ENCODE data around the gene BMP7. TPM values are rescaled to one million over a fixed set of nuclear protein-coding genes. Genes with fewer than 3 reads are reported as not detected.

Gene BMP7
- total RNA-seq, 4 donors from 2014 or later, result 4.6 to 7.1 (median 5.6) TPM

- no peak for DNase-seq (ENCODE audit: extremely low spot score)
- H3K27me3 ChIP-seq, result no peaks in the 10 kb centered on the region
- TF ChIP-seq POLR2AphosphoS5 (IDR thresholded peaks at IDR 0.05), result no peak
- no peak for TF ChIP-seq EP300 (IDR thresholded peaks at IDR 0.05)
- TF ChIP-seq CTCF (IDR thresholded peaks at IDR 0.05), result no peak
- TF ChIP-seq POLR2A (IDR thresholded peaks at IDR 0.05; ENCODE audit: low read depth), result no peak
- no peaks in the 10 kb centered on the region for H3K4me1 ChIP-seq
- WGBS, result 74% methylated on average over 5 of the region's 5 CpGs
- H3K36me3 ChIP-seq, result no peaks in the 10 kb centered on the region
- H3K4me3 ChIP-seq, result no peak overlapping the region
- intact Hi-C loops (cut with DNase I), result no loop called here
- no peaks in the 10 kb centered on the region for H3K9me3 ChIP-seq
- H3K27ac ChIP-seq (replicated peaks in 1 of 4), result no peak overlapping the region
These were observed 46.8 kb upstream of the BMP7 start for GRCh38 chr20:57313230-57313629.

GRCh38 chr20:57312138-57312537 lies 45.7 kb upstream of the BMP7 start:
- Histone ChIP-seq H3K9me3 (no peaks in the 10 kb centered on the region), H3K27ac (replicated peaks in 1 of 4) (no peak overlapping the region), H3K4me3 (no peak overlapping the region), H3K27me3 (no peaks in the 10 kb centered on the region), H3K36me3 (no peaks in the 10 kb centered on the region), H3K4me1 (no peaks in the 10 kb centered on the region)
- WGBS, result 87% methylated on average over 6 of the region's 6 CpGs
- TF ChIP-seq CTCF (IDR thresholded peaks at IDR 0.05) (no peak), POLR2A (IDR thresholded peaks at IDR 0.05; ENCODE audit: low read depth) (no peak), EP300 (IDR thresholded peaks at IDR 0.05) (no peak), POLR2AphosphoS5 (IDR thresholded peaks at IDR 0.05) (no peak)
- intact Hi-C loops (cut with DNase I), result no loop called here
- no peak for DNase-seq (ENCODE audit: extremely low spot score)

- H3K4me3 ChIP-seq, result no peak overlapping the region
- H3K36me3 ChIP-seq, result no peaks in the 10 kb centered on the region
- H3K9me3 ChIP-seq, result no peaks in the 10 kb centered on the region
- intact Hi-C loops (cut with DNase I), result no loop called here
- no peaks in the 10 kb centered on the region for H3K4me1 ChIP-seq
- TF ChIP-seq CTCF (IDR thresholded peaks at IDR 0.05) (no peak), EP300 (IDR thresholded peaks at IDR 0.05) (no peak), POLR2A (IDR thresholded peaks at IDR 0.05; ENCODE audit: low read depth) (no peak), POLR2AphosphoS5 (IDR thresholded peaks at IDR 0.05) (no peak)
- no peaks in the 10 kb centered on the region for H3K27me3 ChIP-seq
- 92% methylated on average over 11 of the region's 11 CpGs for WGBS
- H3K27ac ChIP-seq (replicated peaks in 1 of 4), result no peak overlapping the region
- DNase-seq (ENCODE audit: extremely low spot score), result no peak
These were observed 44.5 kb upstream of the BMP7 start for GRCh38 chr20:57310821-57311514.

GRCh38 chr20:57309544-57310115 lies 43.2 kb upstream of the BMP7 start:
- no peaks in the 10 kb centered on the region for H3K27me3 ChIP-seq
- H3K4me3 ChIP-seq, result no peak overlapping the region
- no peaks in the 10 kb centered on the region for H3K4me1 ChIP-seq
- H3K27ac ChIP-seq (replicated peaks in 1 of 4), result no peak overlapping the region
- no peaks in the 10 kb centered on the region for H3K9me3 ChIP-seq
- intact Hi-C loops (cut with DNase I), result no loop called here
- no peaks in the 10 kb centered on the region for H3K36me3 ChIP-seq
- no peak for DNase-seq (ENCODE audit: extremely low spot score)
- TF ChIP-seq EP300 (IDR thresholded peaks at IDR 0.05) (no peak), CTCF (IDR thresholded peaks at IDR 0.05) (no peak), POLR2A (IDR thresholded peaks at IDR 0.05; ENCODE audit: low read depth) (no peak), POLR2AphosphoS5 (IDR thresholded peaks at IDR 0.05) (no peak)
- WGBS, result 85% methylated on average over 9 of the region's 9 CpGs
